Measurements from ENCODE around the gene TRIO.

Gene TRIO

DNA sequence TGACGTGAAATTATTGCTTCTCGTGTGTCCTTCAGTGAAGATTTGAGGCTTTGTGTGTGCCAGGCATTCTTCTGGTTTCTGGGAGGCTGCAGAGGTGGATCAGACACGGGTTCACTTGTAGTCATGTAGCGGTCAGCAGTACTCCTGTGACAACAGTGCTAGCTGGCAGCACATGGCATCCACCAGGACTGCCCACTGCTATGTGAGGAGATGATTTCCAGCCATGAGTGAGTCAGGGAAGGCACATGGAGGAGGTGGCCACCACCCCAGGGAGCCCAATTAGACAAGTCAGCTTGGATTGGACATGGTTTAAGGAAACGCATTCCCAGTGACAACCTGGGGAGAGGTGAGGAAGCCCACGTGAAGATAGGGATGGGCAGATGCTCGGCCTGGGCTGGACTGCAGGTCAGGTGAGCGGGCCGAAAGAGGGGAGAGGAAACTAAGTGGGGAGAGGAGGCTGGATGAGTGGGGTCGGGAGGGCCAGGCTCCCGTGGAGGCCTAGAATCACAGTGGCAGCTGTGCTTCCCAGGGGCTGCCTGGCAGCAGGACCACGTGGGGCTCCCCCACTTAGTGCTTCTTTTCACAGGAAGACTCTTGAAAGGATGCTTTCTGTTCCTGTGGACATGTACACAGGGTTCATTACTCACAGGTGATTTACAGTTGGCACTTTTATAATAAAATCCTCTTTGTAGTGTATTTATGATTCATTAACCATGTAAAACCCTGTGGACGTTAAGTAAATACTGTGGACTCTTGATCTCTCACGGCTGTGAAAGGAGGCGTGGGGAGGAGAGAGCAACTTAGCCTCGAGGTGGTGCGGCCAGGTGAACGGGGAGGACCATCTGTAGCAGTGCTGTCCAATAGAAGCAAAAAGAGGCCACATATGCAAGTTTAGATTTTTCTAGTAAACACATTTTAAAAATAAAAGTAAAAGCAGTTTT is 358.5 kb downstream of the TRIO start:
- Mint-ChIP-seq H3K4me1 (no peaks in the 10 kb centered on the region), H3K9me3 (no peaks in the 10 kb centered on the region), H3K4me3 (no peak overlapping the region), H3K27me3 (no peaks in the 10 kb centered on the region), H3K27ac (peak overlapping the region; percentile 60), H3K36me3 (peaks cover 38 to 60% of the 10 kb centered on the region in 2 donors)
- ATAC-seq (replicated peaks) = no peak
- DNase-seq = no peak

DNA sequence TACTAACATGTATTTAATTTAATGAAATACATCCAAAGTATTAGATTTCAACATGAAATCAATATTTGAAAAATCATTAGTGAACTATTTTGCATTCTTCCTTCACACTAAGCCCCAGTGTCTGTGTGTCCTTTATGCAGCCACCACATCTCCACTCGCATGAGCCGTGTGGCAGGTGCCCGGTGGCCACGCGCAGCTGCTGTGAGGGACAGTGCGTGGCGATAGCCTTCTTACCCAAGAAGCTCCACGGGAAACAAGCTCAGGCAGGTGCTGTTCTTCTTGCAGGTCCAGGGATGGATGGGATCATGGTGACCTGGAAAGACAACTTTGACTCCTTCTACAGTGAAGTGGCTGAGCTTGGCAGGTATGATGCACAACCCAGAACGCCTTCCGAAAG is 359.1 kb downstream of the TRIO start:
- peaks cover 39 to 62% of the 10 kb centered on the region in 2 donors for H3K36me3 Mint-ChIP-seq
- H3K4me1 Mint-ChIP-seq = no peaks in the 10 kb centered on the region
- no peak overlapping the region for H3K27ac Mint-ChIP-seq
- H3K4me3 Mint-ChIP-seq = no peak overlapping the region
- DNase-seq = no peak
- no peak for ATAC-seq (replicated peaks)
- H3K9me3 Mint-ChIP-seq = no peaks in the 10 kb centered on the region
- no peaks in the 10 kb centered on the region for H3K27me3 Mint-ChIP-seq

DNA sequence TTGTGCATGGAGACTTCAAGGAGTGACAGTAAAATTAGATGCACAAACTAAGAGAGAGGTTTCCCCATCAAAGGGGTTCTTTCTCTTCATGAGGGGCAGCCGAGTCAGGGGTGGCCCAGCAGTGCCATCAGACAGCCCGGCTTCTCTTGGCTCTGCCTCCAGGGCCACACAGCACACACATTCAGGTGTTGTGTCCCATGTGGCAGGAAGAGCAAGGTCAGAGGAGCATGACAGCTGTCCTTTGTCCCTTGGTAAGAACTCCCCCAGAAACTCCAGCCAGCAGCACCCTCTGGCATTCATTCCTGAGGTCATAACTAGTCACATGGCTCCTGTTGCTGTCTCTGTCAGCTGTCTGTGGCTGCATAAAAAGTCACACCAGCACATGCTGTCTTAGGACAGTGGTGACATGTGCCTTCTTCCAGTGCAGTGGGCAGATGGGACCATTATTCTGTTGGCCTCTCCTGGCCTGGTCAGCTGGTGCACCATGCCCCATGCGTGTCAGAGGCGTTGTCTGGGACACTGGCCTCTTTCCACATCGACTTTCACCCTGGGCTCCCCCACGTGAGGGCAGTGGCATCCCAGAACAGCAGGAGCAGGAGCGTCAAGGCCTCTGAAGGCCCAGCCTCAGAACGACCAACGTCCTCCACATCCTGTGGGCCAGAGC is 360.0 kb downstream of the TRIO start:
- H3K9me3 Mint-ChIP-seq = no peaks in the 10 kb centered on the region
- no peak for ATAC-seq (replicated peaks)
- DNase-seq = no peak

DNA sequence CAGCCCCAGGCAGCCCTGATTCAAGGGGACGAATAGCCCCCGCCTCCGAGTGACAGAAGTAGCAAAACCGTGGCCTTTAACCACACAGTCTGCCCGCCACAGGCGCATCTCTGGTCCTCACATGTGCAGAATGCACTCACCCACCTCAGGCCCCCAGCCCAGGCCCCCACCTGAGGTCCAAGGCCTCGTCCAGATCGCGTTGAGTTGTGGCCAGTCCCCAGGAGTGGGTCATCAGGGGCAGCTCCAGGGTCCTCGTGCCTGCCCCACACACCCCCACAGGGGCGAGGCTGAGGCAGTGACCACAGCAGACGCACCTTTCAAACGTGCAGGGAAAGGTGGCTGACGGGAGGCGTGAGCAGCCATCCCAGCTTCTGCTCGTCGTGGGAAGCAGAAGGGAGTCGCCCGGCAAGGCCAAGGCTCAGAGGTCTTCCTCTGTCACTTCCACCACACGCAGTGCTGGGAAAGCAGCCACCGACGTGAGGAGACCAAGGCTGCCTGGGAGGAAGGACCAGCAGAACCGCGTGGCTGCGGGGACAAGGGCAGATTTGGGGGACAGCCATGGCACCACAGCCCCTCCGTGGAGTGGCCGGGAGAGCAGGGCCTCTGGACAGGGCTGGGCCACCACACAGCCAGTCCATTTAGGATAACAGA is 360.7 kb downstream of the TRIO start:
- no peaks in the 10 kb centered on the region for H3K27me3 Mint-ChIP-seq
- H3K9me3 Mint-ChIP-seq = no peaks in the 10 kb centered on the region
- no peak overlapping the region for H3K4me3 Mint-ChIP-seq
- no peak for ATAC-seq (replicated peaks)
- H3K27ac Mint-ChIP-seq = no peak overlapping the region
- DNase-seq = no peak
- no peaks in the 10 kb centered on the region for H3K4me1 Mint-ChIP-seq
- H3K36me3 Mint-ChIP-seq = peaks cover 42 to 61% of the 10 kb centered on the region in 2 donors

More for the DNA sequence above, 360.0 kb downstream of the TRIO start:
- no peaks in the 10 kb centered on the region for H3K4me1 Mint-ChIP-seq
- peaks cover 42 to 62% of the 10 kb centered on the region in 2 donors for H3K36me3 Mint-ChIP-seq
- H3K27ac Mint-ChIP-seq = no peak overlapping the region
- no peak overlapping the region for H3K4me3 Mint-ChIP-seq
- no peaks in the 10 kb centered on the region for H3K27me3 Mint-ChIP-seq

DNA sequence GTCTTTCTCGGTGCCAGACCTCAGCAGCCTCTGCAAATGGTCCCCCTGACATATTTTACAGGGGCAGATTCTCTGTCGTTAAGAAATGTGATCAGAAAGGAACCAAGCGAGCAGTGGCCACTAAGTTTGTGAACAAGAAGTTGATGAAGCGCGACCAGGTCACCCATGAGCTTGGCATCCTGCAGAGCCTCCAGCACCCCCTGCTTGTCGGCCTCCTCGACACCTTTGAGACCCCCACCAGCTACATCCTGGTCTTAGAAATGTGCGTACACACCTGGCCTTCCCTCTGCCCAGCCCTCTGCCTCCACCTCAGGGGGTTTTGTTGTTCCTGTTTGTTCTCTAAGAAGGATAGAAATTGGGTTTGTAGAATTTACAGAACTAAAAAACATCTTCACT is 361.2 kb downstream of the TRIO start:
- Mint-ChIP-seq H3K27me3 (no peaks in the 10 kb centered on the region), H3K9me3 (no peaks in the 10 kb centered on the region), H3K36me3 (peaks cover 42 to 61% of the 10 kb centered on the region in 2 donors), H3K27ac (no peak overlapping the region), H3K4me1 (no peaks in the 10 kb centered on the region), H3K4me3 (no peak overlapping the region)
- ATAC-seq (replicated peaks) (no peak), DNase-seq (no peak)

DNA sequence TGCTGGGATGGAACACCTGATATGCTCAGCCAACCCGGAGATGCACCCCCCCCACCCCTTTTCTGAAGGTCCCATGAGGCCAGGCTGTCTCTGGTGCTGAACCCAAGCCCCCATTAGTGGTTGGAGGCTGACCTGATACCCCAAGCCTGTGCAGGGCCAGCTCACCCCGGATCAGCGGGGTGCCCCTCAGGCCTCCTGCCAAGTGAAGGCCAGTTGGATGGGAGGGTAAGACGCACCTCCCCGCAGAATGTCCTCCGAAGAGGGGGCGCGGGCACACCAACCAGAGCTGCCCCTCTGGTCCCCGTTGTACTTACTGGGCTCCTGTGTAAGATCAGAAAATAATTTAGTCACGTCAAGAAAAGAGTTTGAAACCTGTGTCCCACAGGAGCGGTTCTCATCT is 361.7 kb downstream of the TRIO start:
- Mint-ChIP-seq H3K9me3 (no peaks in the 10 kb centered on the region), H3K36me3 (peaks cover 42 to 61% of the 10 kb centered on the region in 2 donors), H3K27me3 (no peaks in the 10 kb centered on the region), H3K4me1 (no peaks in the 10 kb centered on the region), H3K27ac (no peak overlapping the region), H3K4me3 (no peak overlapping the region)
- no peak for ATAC-seq (replicated peaks)
- no peak for DNase-seq

DNA sequence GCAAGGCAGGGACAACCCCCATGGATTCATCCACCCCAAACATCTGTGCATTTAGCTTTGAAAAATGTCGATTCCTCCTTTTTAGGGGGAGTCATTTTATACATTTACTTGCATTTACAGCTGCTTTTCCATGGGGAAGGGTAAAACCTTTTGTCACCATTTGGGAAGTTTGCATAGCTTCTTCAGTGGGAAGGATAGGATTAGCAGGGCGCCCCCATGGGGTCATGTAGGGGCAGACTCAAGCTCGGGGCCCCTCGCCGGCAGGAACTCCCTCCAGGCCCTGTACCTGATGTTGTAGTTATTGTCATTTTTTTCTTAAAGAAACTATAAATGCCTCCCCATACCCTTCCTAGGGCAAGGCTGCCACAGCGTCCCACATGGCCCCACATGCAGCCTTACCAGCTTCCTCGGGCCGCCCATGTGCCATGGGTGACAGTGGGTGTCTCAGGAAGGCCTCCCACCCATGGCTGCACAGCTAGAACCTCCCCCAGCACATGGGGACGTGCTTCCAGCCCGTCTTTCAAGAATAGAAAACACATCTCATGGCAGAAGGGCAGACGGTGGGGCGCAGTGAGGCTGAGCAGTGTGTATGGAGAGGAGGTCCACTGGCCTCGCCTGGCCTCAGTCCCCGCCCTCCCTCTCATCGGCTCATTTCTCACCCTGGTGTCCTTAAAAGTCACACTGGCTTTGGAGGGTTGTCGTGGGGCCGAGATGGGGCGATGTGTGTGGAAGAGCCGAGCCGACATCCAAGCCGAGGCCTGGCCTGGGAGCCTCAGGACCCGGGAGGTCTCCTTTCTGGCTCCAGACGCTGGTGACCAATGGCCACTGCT is 362.4 kb downstream of the TRIO start:
- Mint-ChIP-seq H3K4me3 (no peak overlapping the region), H3K27ac (peak overlapping the region; percentile 67), H3K36me3 (peaks cover 44 to 65% of the 10 kb centered on the region in 2 donors), H3K9me3 (no peaks in the 10 kb centered on the region), H3K4me1 (peaks cover 0 to 2% of the 10 kb centered on the region in 2 donors), H3K27me3 (no peaks in the 10 kb centered on the region)
- DNase-seq (no peak), ATAC-seq (replicated peaks) (no peak)

DNA sequence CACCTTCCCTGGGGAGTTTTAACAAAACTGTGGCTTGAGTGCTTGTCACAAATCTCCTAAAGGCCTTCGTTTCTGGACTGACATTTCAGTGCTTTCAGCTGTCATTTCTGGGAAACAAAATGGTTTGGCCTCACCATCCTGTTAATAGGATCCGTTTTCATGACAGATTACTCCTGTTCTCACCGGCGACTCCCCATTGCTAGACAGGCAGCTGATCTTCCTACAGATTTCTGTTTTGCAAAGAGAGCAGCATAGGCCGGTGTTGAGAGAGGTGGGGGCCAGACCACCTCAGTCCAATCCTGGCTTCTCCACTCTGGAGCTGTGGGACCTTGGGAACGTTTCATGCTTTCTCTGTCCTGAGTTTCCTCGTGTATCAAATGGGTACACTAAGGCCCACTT is 363.0 kb downstream of the TRIO start:
- Mint-ChIP-seq H3K9me3 (no peaks in the 10 kb centered on the region), H3K27ac (no peak overlapping the region), H3K27me3 (no peaks in the 10 kb centered on the region), H3K4me1 (peaks cover 0 to 2% of the 10 kb centered on the region in 2 donors), H3K36me3 (peaks cover 44 to 65% of the 10 kb centered on the region in 2 donors), H3K4me3 (no peak overlapping the region)
- ATAC-seq (replicated peaks) (no peak), DNase-seq (no peak)

DNA sequence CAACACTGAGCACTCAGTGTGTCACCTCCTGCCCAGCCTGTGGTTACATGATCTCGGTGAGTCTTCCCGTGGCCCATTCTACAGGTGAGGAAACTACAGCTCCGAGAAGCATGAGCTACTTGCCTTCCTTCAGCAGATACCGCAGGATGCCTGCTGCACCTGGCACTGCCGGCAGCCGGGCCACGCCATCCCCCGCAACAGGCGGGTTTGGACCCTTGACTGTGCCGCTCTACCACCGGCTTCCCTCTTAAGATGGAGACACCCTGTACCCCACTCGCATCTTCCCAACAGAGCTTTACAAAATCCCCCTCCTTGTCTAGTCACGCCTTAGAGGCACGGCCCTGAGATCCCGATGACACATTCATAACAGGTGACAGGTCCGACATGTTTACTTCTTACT is 363.5 kb downstream of the TRIO start:
- no peak for ATAC-seq (replicated peaks)

DNA sequence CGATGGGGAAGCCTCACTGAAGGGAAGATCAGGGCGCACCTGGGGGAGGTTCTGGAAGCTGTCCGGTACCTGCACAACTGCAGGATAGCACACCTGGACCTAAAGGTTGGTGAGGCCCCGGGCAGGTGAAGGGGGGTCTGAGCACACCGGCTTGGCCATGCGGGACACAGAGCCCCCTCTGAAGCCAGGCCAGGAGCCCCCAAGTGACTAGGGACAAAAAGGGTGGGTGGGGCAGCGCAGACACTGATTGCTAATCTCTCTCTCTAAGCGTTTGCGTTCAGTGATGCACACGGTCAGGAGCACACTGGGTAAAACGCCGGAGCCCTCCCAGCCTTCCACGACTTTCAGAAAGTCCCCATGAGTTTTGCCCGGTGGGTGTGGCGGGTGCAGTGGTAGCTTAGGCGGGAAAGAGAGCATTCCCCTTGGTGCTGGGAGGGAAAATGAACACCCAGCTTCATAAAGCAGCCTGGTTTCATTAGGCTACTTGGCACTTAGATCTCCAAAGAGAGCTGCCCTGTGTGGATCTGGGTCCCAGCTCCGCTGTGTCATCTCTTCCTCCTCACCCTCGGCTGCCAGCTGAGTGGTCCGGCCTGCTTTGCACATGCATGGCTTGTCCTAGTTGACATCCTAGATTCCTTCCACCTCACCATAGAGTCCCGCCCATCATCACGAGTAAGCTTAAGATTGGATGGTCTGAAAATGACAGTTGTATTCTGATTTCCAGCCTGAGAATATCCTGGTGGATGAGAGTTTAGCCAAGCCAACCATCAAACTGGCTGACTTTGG is 364.2 kb downstream of the TRIO start:
- Mint-ChIP-seq H3K36me3 (peaks cover 37 to 58% of the 10 kb centered on the region in 2 donors), H3K9me3 (no peaks in the 10 kb centered on the region), H3K4me3 (no peak overlapping the region), H3K27ac (no peak overlapping the region), H3K4me1 (peaks cover 0 to 2% of the 10 kb centered on the region in 2 donors), H3K27me3 (no peaks in the 10 kb centered on the region)
- no peak for DNase-seq
- ATAC-seq (replicated peaks) = no peak

More for the DNA sequence above, 363.5 kb downstream of the TRIO start:
- Mint-ChIP-seq H3K4me1 (peaks cover 0 to 2% of the 10 kb centered on the region in 2 donors), H3K27ac (no peak overlapping the region), H3K9me3 (no peaks in the 10 kb centered on the region), H3K27me3 (no peaks in the 10 kb centered on the region), H3K4me3 (no peak overlapping the region), H3K36me3 (peaks cover 40 to 60% of the 10 kb centered on the region in 2 donors)
- no peak for DNase-seq

DNA sequence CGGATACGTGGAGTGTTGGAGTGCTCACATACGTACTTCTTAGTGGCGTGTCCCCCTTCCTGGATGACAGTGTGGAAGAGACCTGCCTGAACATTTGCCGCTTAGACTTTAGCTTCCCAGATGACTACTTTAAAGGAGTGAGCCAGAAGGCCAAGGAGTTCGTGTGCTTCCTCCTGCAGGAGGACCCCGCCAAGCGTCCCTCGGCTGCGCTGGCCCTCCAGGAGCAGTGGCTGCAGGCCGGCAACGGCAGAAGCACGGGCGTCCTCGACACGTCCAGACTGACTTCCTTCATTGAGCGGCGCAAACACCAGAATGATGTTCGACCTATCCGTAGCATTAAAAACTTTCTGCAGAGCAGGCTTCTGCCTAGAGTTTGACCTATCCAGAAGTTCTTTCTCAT is 364.9 kb downstream of the TRIO start:
- DNase-seq = no peak
- ATAC-seq (replicated peaks) = no peak
- Mint-ChIP-seq H3K27me3 (no peaks in the 10 kb centered on the region), H3K9me3 (peaks cover 0 to 2% of the 10 kb centered on the region in 2 donors), H3K4me1 (peaks cover 0 to 2% of the 10 kb centered on the region in 2 donors), H3K36me3 (peaks cover 32 to 51% of the 10 kb centered on the region in 2 donors), H3K27ac (peak overlapping the region; percentile 70), H3K4me3 (no peak overlapping the region)

DNA sequence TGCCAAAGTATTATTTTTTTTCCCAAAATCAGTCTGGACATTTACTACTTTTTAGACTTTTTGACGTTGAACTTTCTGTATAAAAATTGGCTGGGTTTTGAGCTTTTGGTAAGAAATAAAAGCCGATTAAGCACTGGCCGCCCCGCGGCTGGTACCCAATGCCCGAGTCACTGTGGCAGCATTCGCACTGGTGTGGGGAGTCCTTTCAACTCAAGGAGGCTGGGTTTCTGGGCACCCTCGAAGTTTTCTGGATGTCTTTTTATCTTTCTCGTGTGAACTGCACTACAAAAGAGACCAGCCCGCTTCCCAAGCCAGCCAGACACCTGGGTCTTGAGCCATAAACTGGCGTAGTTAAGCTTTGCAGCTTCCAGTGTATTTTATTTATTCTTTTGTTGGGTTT is 366.4 kb downstream of the TRIO start:
- ATAC-seq (replicated peaks) (no peak), DNase-seq (no peak)
- Mint-ChIP-seq H3K27ac (no peak overlapping the region), H3K4me3 (no peak overlapping the region), H3K4me1 (peaks cover 0 to 2% of the 10 kb centered on the region in 2 donors), H3K27me3 (no peaks in the 10 kb centered on the region), H3K36me3 (peaks cover 22 to 41% of the 10 kb centered on the region in 2 donors), H3K9me3 (peaks cover 0 to 2% of the 10 kb centered on the region in 2 donors)

DNA sequence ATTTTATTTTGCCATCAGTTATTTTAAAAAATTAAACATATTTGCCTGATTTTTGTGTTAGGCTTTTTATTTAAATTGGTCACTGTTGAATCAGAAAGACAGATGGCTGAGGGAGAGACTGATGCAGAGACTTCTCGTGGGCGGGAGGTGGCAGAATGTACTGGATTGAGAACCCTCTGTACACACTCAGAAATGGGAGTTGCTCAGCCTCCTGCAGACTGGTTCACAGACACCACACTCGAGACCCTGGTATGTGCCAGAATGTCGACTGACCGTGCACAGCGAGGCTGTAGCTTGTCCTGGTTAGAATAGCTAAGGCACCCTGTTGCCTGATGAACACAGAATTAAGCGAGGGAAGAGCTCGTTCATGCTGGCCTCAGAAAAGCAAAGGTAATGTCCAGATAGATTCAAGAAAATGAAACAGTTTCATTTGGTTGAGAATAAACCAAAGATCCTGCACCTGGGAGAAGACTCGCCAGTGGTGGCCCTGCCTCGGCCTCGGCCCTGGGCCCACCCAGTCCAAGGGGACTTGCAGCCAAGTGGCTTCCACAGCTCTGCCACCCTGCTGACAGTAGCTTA is 367.1 kb downstream of the TRIO start:
- Mint-ChIP-seq H3K4me3 (no peak overlapping the region), H3K27me3 (no peaks in the 10 kb centered on the region), H3K9me3 (peaks cover 0 to 2% of the 10 kb centered on the region in 2 donors), H3K27ac (no peak overlapping the region), H3K4me1 (peaks cover 0 to 2% of the 10 kb centered on the region in 2 donors), H3K36me3 (peaks cover 17 to 37% of the 10 kb centered on the region in 2 donors)
- DNase-seq (no peak), ATAC-seq (replicated peaks) (no peak)

All from stimulated activated naive B cell treated with anti-CD40 and anti-IgM and Interleukin-4, amounts not matched to agents 10 μg/mL and 1 μg/mL and 100 μg/mL, for 72 hours (primary cell).